Gastrocnemius medialis (tissue), 4 donors: ENCODE data around the gene HOXB8. TPM values are rescaled to one million over a fixed set of nuclear protein-coding genes. Genes with fewer than 3 reads are reported as not detected.

Source experiments
- ATAC-seq, 2 donors: fragments of 150-250 bp; one replicate each; pipeline ENCODE4 v1.9.1; 2016
- DNase-seq, 2 donors: peaks; one replicate each; pipeline ENCODE4 v3.0.0-alpha.2; 2019
- H3K27ac ChIP-seq, 4 donors: fragments of 200-600 bp; sonication (generic); 1 replicate in 1 of 4; 2 replicates in 3 of 4; pipeline ENCODE4 v1.5.1; 2016 to 2018; ENCODE audit warnings: mild to moderate bottlenecking in 2 of 4, moderate library complexity in 1 of 4
- H3K27me3 ChIP-seq, 3 donors: fragments of 200-600 bp; sonication (generic) in 2 of 3; 1 replicate in 1 of 3; 2 replicates in 2 of 3; pipeline versions ENCODE4 v1.5.1 to v1.6.0; 2016 to 2019; ENCODE audit warnings: mild to moderate bottlenecking in 1 of 3, moderate library complexity in 1 of 3
- H3K36me3 ChIP-seq, 2 donors: fragments of 200-600 bp; sonication (generic) in 1 of 2; one replicate each; pipeline ENCODE4 v1.5.1; 2017 to 2018
- H3K4me1 ChIP-seq, 2 donors: fragments of 200-600 bp; sonication (generic) in 1 of 2; one replicate each; pipeline ENCODE4 v1.5.1; 2016 to 2017; ENCODE audit warnings: mild to moderate bottlenecking in 2 of 2
- H3K4me3 ChIP-seq, 4 donors: fragments of 200-600 bp; sonication (generic) in 3 of 4; 1 replicate in 1 of 4; 2 replicates in 3 of 4; pipeline ENCODE4 v1.5.1; 2016 to 2019; ENCODE audit warnings: mild to moderate bottlenecking in 2 of 4
- H3K9me3 ChIP-seq, 3 donors: fragments of 200-600 bp; sonication (generic) in 2 of 3; 1 replicate in 1 of 3; 2 replicates in 2 of 3; pipeline ENCODE4 v1.5.1; 2016 to 2019
- POLR2A ChIP-seq, 2 donors: fragments of 450-650 bp; IDR thresholded peaks; one replicate each; pipeline ENCODE4 v1.6.1; 2017; ENCODE audit warnings: antibody characterized with exemption in 2 of 2, mild to moderate bottlenecking in 2 of 2, moderate library complexity in 2 of 2
- in situ Hi-C, 4 donors: fragments of 200-750 bp; cut with MboI; loops; one replicate each; pipeline versions ENCODE4 v1.15.0 to v1.8.0; 2017; ENCODE audit warnings: low sequenced_read_pairs in 4 of 4
- intact Hi-C: fragments of 100-400 bp; cut with DNase I; formaldehyde crosslinking; loops from one replicate; pipeline ENCODE4 v1.15.1; 2023; ENCODE audit warnings: low total_unique reads
- total RNA-seq, 4 donors: library from RNA; depleted of rRNA; stranded (reverse); fragments of >200 nt; gene quantifications; one replicate each; pipeline versions ENCODE4 v1.1.0 to v1.2.3, GENCODE V29; 2016
- TF ChIP-seq, protein P1 (sequence below), 5 experiments: fragments of 450-650 bp in 3 of 5; fragments of 200-600 bp in 2 of 5; sonication (generic) in 2 of 5; IDR thresholded peaks in 4 of 5; conservative IDR thresholded peaks in 1 of 5; 1 replicate in 4 of 5; 2 replicates in 1 of 5; pipeline ENCODE4 v1.5.1; 2016 to 2019; ENCODE audit warnings: antibody characterized with exemption in 5 of 5, mild to moderate bottlenecking in 3 of 5, moderate library complexity in 3 of 5

HOXB8 gene
- total RNA-seq, 4 donors from 2014 or later = 0.27 TPM; not detected in 3

DNA sequence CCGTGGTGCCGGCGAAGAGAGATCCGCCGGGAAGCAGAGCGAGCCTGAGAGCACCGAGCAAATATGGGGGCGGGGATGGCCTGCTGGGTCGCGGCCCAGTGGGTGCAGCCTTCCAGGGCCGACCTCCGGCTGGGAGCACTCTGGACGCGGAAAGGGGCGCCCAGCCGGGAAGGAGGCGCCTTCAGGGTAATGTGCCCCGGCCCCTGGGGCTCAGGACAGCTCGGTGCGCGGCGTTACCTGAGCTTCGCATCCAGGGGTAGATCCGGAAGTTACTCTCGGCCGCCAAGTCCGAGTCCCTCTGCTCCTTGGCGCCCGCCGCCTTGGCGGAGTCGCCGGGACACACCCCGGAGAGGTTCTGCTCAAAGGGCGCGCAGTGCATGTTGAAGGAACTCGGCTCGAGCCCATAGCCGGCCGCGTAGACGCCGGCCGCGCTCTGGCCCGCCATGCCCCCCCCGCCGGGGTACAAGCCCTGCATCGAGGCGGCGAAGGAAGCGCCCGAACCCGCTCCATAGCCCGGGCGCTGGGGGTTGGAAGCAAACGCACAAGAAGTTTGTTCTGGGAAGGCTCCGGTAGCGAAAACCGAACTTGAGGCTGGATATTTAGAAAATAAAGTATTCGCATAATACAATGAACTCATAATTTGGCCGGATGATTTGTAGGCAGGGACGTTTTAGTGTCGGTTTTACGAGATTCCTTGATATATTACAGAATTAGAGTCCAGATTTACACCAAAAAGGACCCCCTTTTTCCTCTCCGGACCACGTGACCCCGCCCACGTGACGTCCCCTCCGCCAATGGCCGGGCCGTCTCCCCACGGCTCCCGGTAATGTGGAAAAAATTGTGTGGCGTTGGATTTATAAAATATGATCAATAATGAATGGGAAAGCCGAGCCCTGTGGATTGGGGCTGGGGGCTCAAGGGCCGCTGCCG is 4.5 kb downstream of the HOXB8 start, which contains the start of gene HOXB7:
Gene HOXB7 (minus strand): TSS at position 736 of the 930 bp plus-strand sequence. CDS start 99 bp downstream, at position 637.
- in situ Hi-C loops (no loop called here), intact Hi-C loops (loop anchor here (2.0 kb wide), 1 partner anchor 32 kb away; the partner anchor contains the start of gene HOXB4)
- H3K36me3 ChIP-seq = no peaks in the 10 kb centered on the region
- H3K27me3 ChIP-seq = peaks cover 94 to 98% (median 98%) of the 10 kb centered on the region in 3 donors
- peak in 1 of 2 donors; percentile 39 for DNase-seq
- no peaks in the 10 kb centered on the region for H3K9me3 ChIP-seq
- TF ChIP-seq POLR2A (IDR thresholded peaks at IDR 0.05) = no peak
- TF ChIP-seq, protein P1, sequence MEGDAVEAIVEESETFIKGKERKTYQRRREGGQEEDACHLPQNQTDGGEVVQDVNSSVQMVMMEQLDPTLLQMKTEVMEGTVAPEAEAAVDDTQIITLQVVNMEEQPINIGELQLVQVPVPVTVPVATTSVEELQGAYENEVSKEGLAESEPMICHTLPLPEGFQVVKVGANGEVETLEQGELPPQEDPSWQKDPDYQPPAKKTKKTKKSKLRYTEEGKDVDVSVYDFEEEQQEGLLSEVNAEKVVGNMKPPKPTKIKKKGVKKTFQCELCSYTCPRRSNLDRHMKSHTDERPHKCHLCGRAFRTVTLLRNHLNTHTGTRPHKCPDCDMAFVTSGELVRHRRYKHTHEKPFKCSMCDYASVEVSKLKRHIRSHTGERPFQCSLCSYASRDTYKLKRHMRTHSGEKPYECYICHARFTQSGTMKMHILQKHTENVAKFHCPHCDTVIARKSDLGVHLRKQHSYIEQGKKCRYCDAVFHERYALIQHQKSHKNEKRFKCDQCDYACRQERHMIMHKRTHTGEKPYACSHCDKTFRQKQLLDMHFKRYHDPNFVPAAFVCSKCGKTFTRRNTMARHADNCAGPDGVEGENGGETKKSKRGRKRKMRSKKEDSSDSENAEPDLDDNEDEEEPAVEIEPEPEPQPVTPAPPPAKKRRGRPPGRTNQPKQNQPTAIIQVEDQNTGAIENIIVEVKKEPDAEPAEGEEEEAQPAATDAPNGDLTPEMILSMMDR (IDR thresholded peaks at IDR 0.05 in 4 of 5, conservative IDR thresholded peaks at IDR 0.05 in 1 of 5) = no peak
- H3K4me1 ChIP-seq = peaks cover 4 to 27% of the 10 kb centered on the region in 2 donors
- H3K27ac ChIP-seq = peak within 1 kb of the TSS; percentile 16 to 66 (median 65)
- peak; percentile 25 to 48 for ATAC-seq
- peak within 1 kb of the TSS; percentile 45 to 64 (median 56) for H3K4me3 ChIP-seq

DNA sequence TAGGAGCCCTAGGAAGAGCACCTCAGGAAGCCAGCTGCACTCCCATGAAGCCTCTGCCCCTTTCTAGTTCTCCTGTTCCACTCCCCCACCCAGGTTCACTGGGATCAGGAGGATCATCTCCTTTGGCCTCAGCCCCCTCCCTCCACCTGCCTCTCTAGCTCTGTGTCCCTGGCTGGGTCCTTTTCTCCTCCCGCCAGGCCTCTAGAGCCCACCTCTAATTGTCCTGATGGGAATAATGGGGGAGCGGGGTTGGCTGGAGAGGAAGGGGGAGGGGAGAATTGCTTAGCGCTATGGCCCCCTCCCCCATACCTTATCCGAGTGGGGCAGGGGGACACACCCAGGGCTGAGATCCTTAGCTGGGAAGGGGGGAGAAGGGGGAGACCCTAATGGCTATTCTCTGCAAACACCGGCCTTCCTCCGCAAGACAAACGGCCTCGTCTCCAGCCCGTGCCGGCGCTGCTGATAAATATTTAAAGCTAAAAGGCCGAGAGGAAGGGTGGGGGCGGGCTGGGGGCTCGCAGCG is 5.3 kb downstream of the HOXB8 start:
- Histone ChIP-seq H3K4me3 (peak overlapping the region; percentile 45 to 64 (median 56)), H3K9me3 (no peaks in the 10 kb centered on the region), H3K27me3 (peaks cover 94 to 98% (median 98%) of the 10 kb centered on the region in 3 donors), H3K4me1 (peaks cover 4 to 27% of the 10 kb centered on the region in 2 donors), H3K36me3 (no peaks in the 10 kb centered on the region), H3K27ac (peak overlapping the region in 3 of 4 donors; percentile 65 to 66 (median 65))
- no peak for DNase-seq
- ATAC-seq = no peak
- intact Hi-C loops = loop anchor here (2.0 kb wide), 1 partner anchor 31 kb away; the partner anchor contains the start of gene HOXB4
- no peak for TF ChIP-seq POLR2A (IDR thresholded peaks at IDR 0.05)
- TF ChIP-seq, protein P1 (IDR thresholded peaks at IDR 0.05 in 4 of 5, conservative IDR thresholded peaks at IDR 0.05 in 1 of 5) = no peak
- in situ Hi-C loops = no loop called here

DNA sequence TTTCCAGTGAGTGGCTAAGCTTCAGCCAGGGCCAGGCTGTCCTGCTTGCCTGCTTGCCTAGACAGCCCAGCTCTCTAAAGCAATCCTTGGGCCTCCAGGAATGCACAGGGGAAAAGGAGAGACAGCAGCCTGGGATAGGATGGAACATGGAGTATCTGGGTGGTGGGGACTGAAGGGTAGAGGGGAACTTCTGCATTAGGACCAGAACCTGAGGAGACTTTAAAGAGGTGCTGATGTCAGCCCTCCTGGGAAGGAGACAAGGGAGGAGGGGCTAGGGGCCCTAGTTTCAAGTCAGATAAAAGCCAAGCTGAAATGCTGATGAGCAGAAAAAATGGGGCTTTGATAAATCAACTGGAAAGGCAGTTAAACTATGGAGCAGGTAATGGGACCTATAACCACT is 6.1 kb downstream of the HOXB8 start:
- no peak for DNase-seq
- peaks cover 94 to 98% (median 98%) of the 10 kb centered on the region in 3 donors for H3K27me3 ChIP-seq

DNA sequence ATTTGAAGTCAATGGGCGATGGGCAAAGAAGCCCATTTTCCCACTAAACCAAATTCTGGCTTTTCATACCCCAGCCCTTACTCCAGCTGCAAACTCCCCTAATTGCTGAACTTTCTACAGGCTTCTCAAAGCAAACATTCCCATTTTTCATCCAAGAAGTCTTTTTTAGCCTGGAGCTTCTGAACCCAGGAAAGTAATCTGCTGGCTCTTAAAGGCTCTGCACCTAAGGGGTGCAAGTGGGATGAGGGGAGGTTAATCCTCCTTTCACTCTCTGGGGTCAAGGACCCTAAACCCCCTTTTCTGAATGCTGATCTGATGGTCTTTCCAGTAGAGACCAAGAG is 6.6 kb downstream of the HOXB8 start:
- no peak for ATAC-seq
- no peak for DNase-seq
- Histone ChIP-seq H3K27me3 (peaks cover 94 to 98% (median 98%) of the 10 kb centered on the region in 3 donors), H3K36me3 (no peaks in the 10 kb centered on the region), H3K4me1 (peaks cover 4 to 27% of the 10 kb centered on the region in 2 donors), H3K27ac (no peak overlapping the region), H3K4me3 (no peak overlapping the region), H3K9me3 (no peaks in the 10 kb centered on the region)
- TF ChIP-seq POLR2A (IDR thresholded peaks at IDR 0.05) = no peak
- TF ChIP-seq, protein P1 (IDR thresholded peaks at IDR 0.05 in 4 of 5, conservative IDR thresholded peaks at IDR 0.05 in 1 of 5) = no peak
- in situ Hi-C loops = no loop called here
- intact Hi-C loops = no loop called here

More for the DNA sequence above, 6.1 kb downstream of the HOXB8 start:
- Histone ChIP-seq H3K27ac (no peak overlapping the region), H3K36me3 (no peaks in the 10 kb centered on the region), H3K9me3 (no peaks in the 10 kb centered on the region), H3K4me3 (no peak overlapping the region), H3K4me1 (peaks cover 4 to 27% of the 10 kb centered on the region in 2 donors)
- intact Hi-C loops = no loop called here
- no peak for ATAC-seq
- TF ChIP-seq, protein P1 (IDR thresholded peaks at IDR 0.05 in 4 of 5, conservative IDR thresholded peaks at IDR 0.05 in 1 of 5) = no peak
- TF ChIP-seq POLR2A (IDR thresholded peaks at IDR 0.05) = no peak
- in situ Hi-C loops = no loop called here
